Lung (tissue), 12 donors: ENCODE measurements around the gene GSPT1. TPM values are rescaled to one million over a fixed set of nuclear protein-coding genes. Genes with fewer than 3 reads are reported as not detected.
"Not testable (repeated sequence)": the region's sequence is repeated elsewhere in the genome, so short reads cannot be mapped to it uniquely, and the experiment has no call there.

Experiments
- ATAC-seq: fragments of 200-7000 bp; cut with Tn5 transposase; one replicate; pipeline ENCODE4 v1.9.1; 2020; ENCODE audit warnings: moderate number of reproducible peaks; ENCODE audit not compliant: insufficient read depth, low FRiP score
- DNase-seq, 3 donors: peaks; one replicate each; pipeline ENCODE4 v3.0.0-alpha.2; 2013 to 2017
- H3K27ac ChIP-seq, 2 donors: one replicate each; pipeline ENCODE4 v1.5.1; 2013; ENCODE audit warnings: mild to moderate bottlenecking in 2 of 2, moderate library complexity in 2 of 2, control low read depth in 1 of 2, inconsistent platforms in 1 of 2, low read depth in 1 of 2, low read length in 1 of 2
- H3K27me3 ChIP-seq, 3 donors: one replicate each; pipeline ENCODE4 v1.5.1; 2013; ENCODE audit warnings: low read length in 2 of 3; ENCODE audit not compliant: control insufficient read depth in 3 of 3, insufficient read depth in 3 of 3
- H3K36me3 ChIP-seq, 4 donors: one replicate each; pipeline ENCODE4 v1.5.1; 2013; ENCODE audit warnings: low read length in 4 of 4, mild to moderate bottlenecking in 1 of 4, moderate library complexity in 1 of 4; ENCODE audit not compliant: control insufficient read depth in 4 of 4, insufficient read depth in 4 of 4
- H3K4me1 ChIP-seq, 5 donors: one replicate each; pipeline ENCODE4 v1.5.1; 2013; ENCODE audit warnings: low read length in 5 of 5, mild to moderate bottlenecking in 2 of 5, moderate library complexity in 1 of 5; ENCODE audit not compliant: control insufficient read depth in 5 of 5, insufficient read depth in 5 of 5
- H3K4me3 ChIP-seq: one replicate; pipeline ENCODE4 v1.5.1; 2013; ENCODE audit warnings: mild to moderate bottlenecking, control low read depth, moderate library complexity
- H3K9ac ChIP-seq, 2 donors: one replicate each; pipeline ENCODE4 v1.5.1; 2013; ENCODE audit warnings: low read length in 2 of 2, control low read depth in 1 of 2; ENCODE audit not compliant: insufficient read depth in 1 of 2
- H3K9me3 ChIP-seq, 4 donors: one replicate each; pipeline ENCODE4 v1.5.1; 2013; ENCODE audit warnings: low read length in 3 of 4, mild to moderate bottlenecking in 1 of 4, moderate library complexity in 1 of 4; ENCODE audit not compliant: control insufficient read depth in 4 of 4, insufficient read depth in 3 of 4
- CTCF ChIP-seq: IDR thresholded peaks from 2 replicates; pipeline ENCODE4 v1.5.1; 2012; ENCODE audit warnings: mild to moderate bottlenecking; ENCODE audit errors: control extremely low read depth, extremely low read depth
- WGBS, 2 donors: extraction: QIAGEN DNeasy Blood & Tissue Kit; methylation state at CpG; one replicate each; pipeline ENCODE4 v1.1.7; 2013; 5-methylcytosine and 5-hydroxymethylcytosine counted together
- polyA plus RNA-seq, 2 donors: library from polyadenylated mRNA; stranded (reverse); fragments of 200-250 nt; gene quantifications; one replicate each; pipeline ENCODE4 v1.2.1, GENCODE V29; 2013
- total RNA-seq, 2 donors: library from RNA; depleted of rRNA in 1 of 2; stranded (reverse); fragments of >200 nt in 1 of 2; gene quantifications; one replicate each; pipeline ENCODE4 v1.2.1, GENCODE V29; 2014 to 2021
- donor health status: control.
- donor health status: control.
- donor health status: Bipolar disorder and iron deficiency.
- donor health status: healthy.
- donor health status: DM: yes; HTN: yes; CAD: no.

Gene GSPT1
- total and polyA plus RNA-seq, 4 donors, result 27.2 to 116 (median 83.6) TPM

GRCh38 chr16:11957591-11958395, 42.0 kb upstream of the GSPT1 start:
- H3K27me3 ChIP-seq, result no peaks in the 10 kb centered on the region
- peaks cover 0 to 4% (median 0%) of the 10 kb centered on the region in 5 donors for H3K4me1 ChIP-seq
- no peaks in the 10 kb centered on the region for H3K9me3 ChIP-seq
- no peak overlapping the region for H3K4me3 ChIP-seq
- no peak for ATAC-seq
- no peak overlapping the region for H3K27ac ChIP-seq
- no peak for TF ChIP-seq CTCF
- no peak overlapping the region for H3K9ac ChIP-seq
- no peak for DNase-seq
- H3K36me3 ChIP-seq, result no peaks in the 10 kb centered on the region
- 92 to 96% methylated on average over 10 of the region's 10 CpGs for WGBS, 2 donors

DNA sequence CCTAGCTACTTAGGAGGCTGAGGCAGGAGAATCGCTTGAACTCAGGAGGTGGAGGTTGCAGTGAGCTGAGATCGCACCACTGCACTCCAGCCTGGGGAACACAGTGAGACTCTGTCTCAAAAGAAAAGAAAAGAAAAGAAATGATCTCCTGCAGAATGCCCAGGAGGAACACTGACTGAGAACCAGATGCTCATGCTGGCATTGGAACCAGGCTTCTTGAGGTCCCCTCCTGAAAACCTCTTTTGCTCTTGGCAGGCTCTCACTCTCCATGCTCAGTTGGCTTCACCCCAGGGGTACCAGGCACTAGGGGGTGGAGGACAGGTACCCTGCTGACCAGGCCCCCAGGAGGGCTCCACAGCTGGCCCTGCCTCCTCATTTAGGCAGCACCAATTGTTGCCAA, 40.8 kb upstream of the GSPT1 start:
- no peak for TF ChIP-seq CTCF
- no peaks in the 10 kb centered on the region for H3K9me3 ChIP-seq
- peaks cover 0 to 4% (median 0%) of the 10 kb centered on the region in 5 donors for H3K4me1 ChIP-seq
- DNase-seq (no peak), ATAC-seq (no peak)
- no peaks in the 10 kb centered on the region for H3K36me3 ChIP-seq
- no peaks in the 10 kb centered on the region for H3K27me3 ChIP-seq
- no peak overlapping the region for H3K4me3 ChIP-seq
- WGBS, 2 donors, result 88 to 100% methylated on average over 2 of the region's 2 CpGs
- H3K9ac ChIP-seq, result no peak overlapping the region
- no peak overlapping the region for H3K27ac ChIP-seq

GRCh38 chr16:11955713-11956123, 40.0 kb upstream of the GSPT1 start:
- no peaks in the 10 kb centered on the region for H3K9me3 ChIP-seq
- no peak overlapping the region for H3K4me3 ChIP-seq
- no peak overlapping the region for H3K27ac ChIP-seq
- no peak for TF ChIP-seq CTCF
- peaks cover 0 to 4% (median 0%) of the 10 kb centered on the region in 5 donors for H3K4me1 ChIP-seq
- ATAC-seq, result no peak
- H3K9ac ChIP-seq, result no peak overlapping the region
- WGBS, 2 donors, result 57 to 71% methylated on average over 8 of the region's 8 CpGs
- peak; percentile 17 to 68 (median 29) for DNase-seq
- no peaks in the 10 kb centered on the region for H3K36me3 ChIP-seq
- no peaks in the 10 kb centered on the region for H3K27me3 ChIP-seq

- 86 to 90% methylated on average over 8 of the region's 8 CpGs for WGBS, 2 donors
- H3K36me3 ChIP-seq, H3K9me3 ChIP-seq, H3K27ac ChIP-seq, DNase-seq, H3K4me1 ChIP-seq, H3K27me3 ChIP-seq, H3K9ac ChIP-seq, H3K4me3 ChIP-seq, ATAC-seq: not testable (repeated sequence)
Observed at GRCh38 chr16:11953576-11953975, 37.8 kb upstream of the GSPT1 start.
